Prostate gland (tissue), 2 donors: Measurements from ENCODE around the gene MEIS2. TPM values are rescaled to one million over a fixed set of nuclear protein-coding genes. Genes with fewer than 3 reads are reported as not detected.

ENCODE experiments used
- DNase-seq: peaks from one replicate; pipeline ENCODE4 v3.0.0-alpha.2; 2019; ENCODE audit warnings: low spot score
- H3K27ac ChIP-seq, 2 donors: fragments of 200-600 bp; sonication (generic); 2 replicates each; pipeline ENCODE4 v1.5.1; 2017 to 2019
- H3K27me3 ChIP-seq: fragments of 200-600 bp; sonication (generic); replicated peaks from 2 replicates; pipeline ENCODE4 v1.5.1; 2019; ENCODE audit not compliant: insufficient read depth
- H3K36me3 ChIP-seq, 2 donors: fragments of 200-600 bp; sonication (generic); 1 replicate in 1 of 2; 2 replicates in 1 of 2; pipeline versions ENCODE4 v1.5.1 to v1.8.1; 2017 to 2019
- H3K4me1 ChIP-seq: fragments of 200-600 bp; sonication (generic); replicated peaks from 2 replicates; pipeline ENCODE4 v1.5.1; 2019
- H3K4me3 ChIP-seq, 2 donors: fragments of 200-600 bp; sonication (generic); 2 replicates each; pipeline ENCODE4 v1.5.1; 2017 to 2019
- H3K9me3 ChIP-seq: fragments of 200-600 bp; sonication (generic); 2 replicates; pipeline ENCODE4 v1.5.1; 2017
- CTCF ChIP-seq, 4 experiments: fragments of 200-600 bp in 2 of 4; fragments of 450-650 bp in 2 of 4; sonication (generic) in 2 of 4; IDR thresholded peaks; 1 replicate in 3 of 4; 2 replicates in 1 of 4; pipeline ENCODE4 v1.5.1; 2016 to 2019; ENCODE audit warnings: antibody characterized with exemption in 4 of 4, mild to moderate bottlenecking in 2 of 4, moderate library complexity in 2 of 4
- POLR2A ChIP-seq: fragments of 450-650 bp; IDR thresholded peaks from one replicate; pipeline ENCODE4 v1.6.1; 2016; ENCODE audit warnings: antibody characterized with exemption, mild to moderate bottlenecking
- POLR2AphosphoS5 ChIP-seq: sonication (generic); formaldehyde crosslinking; IDR thresholded peaks from one replicate; pipeline ENCODE4 v1.6.1; 2017; ENCODE audit warnings: antibody characterized with exemption
- WGBS: methylation state at CpG from one replicate; pipeline ENCODE4 v1.1.5; 2018; 5-methylcytosine and 5-hydroxymethylcytosine counted together
- intact Hi-C: fragments of 100-400 bp; cut with DNase I; formaldehyde crosslinking; loops from one replicate; pipeline ENCODE4 v1.14.2; 2022
- total RNA-seq, 2 donors: library from RNA; depleted of rRNA; stranded (reverse); fragments of >200 nt; gene quantifications; one replicate each; pipeline ENCODE4 v1.1.0, GENCODE V29; 2016

The MEIS2 gene
- total RNA-seq, 2 donors from 2014 or later = 53.4 to 73.2 TPM

- H3K36me3 ChIP-seq = no peaks in the 10 kb centered on the region
- intact Hi-C loops = loop anchor here (10.0 kb wide), 4 partner anchors 502 to 1802 kb away; no protein-coding TSS in a partner anchor
- peak overlapping the region; percentile 87 to 92 for H3K27ac ChIP-seq
- H3K27me3 ChIP-seq = no peaks in the 10 kb centered on the region
- DNase-seq = no peak
- 7% methylated on average over 25 of the region's 25 CpGs for WGBS
- no peaks in the 10 kb centered on the region for H3K9me3 ChIP-seq
- no peak for TF ChIP-seq CTCF (IDR thresholded peaks at IDR 0.05)
- peak; percentile 14 for TF ChIP-seq POLR2AphosphoS5
- TF ChIP-seq POLR2A = no peak
- H3K4me3 ChIP-seq = peak overlapping the region; percentile 15 to 27
- H3K4me1 ChIP-seq = no peaks in the 10 kb centered on the region
Measured at GRCh38 chr15:37107071-37107743, 6.9 kb upstream of the MEIS2 start.

- 2% methylated on average over 23 of the region's 23 CpGs for WGBS
- TF ChIP-seq POLR2AphosphoS5 (no peak), CTCF (IDR thresholded peaks at IDR 0.05) (peak in 2 of 4 experiments; percentile 13 to 18)
- intact Hi-C loops = loop anchor here (10.0 kb wide), 4 partner anchors 502 to 1802 kb away; no protein-coding TSS in a partner anchor
- no peaks in the 10 kb centered on the region for H3K27me3 ChIP-seq
- peak overlapping the region; percentile 15 to 27 for H3K4me3 ChIP-seq
- H3K36me3 ChIP-seq = no peaks in the 10 kb centered on the region
- H3K9me3 ChIP-seq = no peaks in the 10 kb centered on the region
- no peak for DNase-seq
- H3K27ac ChIP-seq = peak overlapping the region; percentile 87 to 92
- H3K4me1 ChIP-seq = no peaks in the 10 kb centered on the region
Measured at GRCh38 chr15:37106490-37107001, 6.2 kb upstream of the MEIS2 start.

GRCh38 chr15:37105889-37106288 lies 5.5 kb upstream of the MEIS2 start:
- H3K4me1 ChIP-seq = no peaks in the 10 kb centered on the region
- H3K27me3 ChIP-seq = no peaks in the 10 kb centered on the region
- WGBS = 12% methylated on average over 5 of the region's 5 CpGs
- intact Hi-C loops = loop anchor here (10.0 kb wide), 4 partner anchors 501 to 1801 kb away; no protein-coding TSS in a partner anchor
- no peaks in the 10 kb centered on the region for H3K9me3 ChIP-seq
- no peak for DNase-seq
- peak overlapping the region; percentile 87 to 92 for H3K27ac ChIP-seq
- TF ChIP-seq CTCF (IDR thresholded peaks at IDR 0.05) (no peak), POLR2AphosphoS5 (no peak)
- peak overlapping the region in 1 of 2 donors; percentile 11 for H3K4me3 ChIP-seq
- no peaks in the 10 kb centered on the region for H3K36me3 ChIP-seq

GRCh38 chr15:37105029-37105428 lies 4.7 kb upstream of the MEIS2 start:
- intact Hi-C loops = loop anchor here (10.0 kb wide), 4 partner anchors 500 to 1800 kb away; no protein-coding TSS in a partner anchor
- 25% methylated on average over 2 of the region's 2 CpGs for WGBS
- H3K9me3 ChIP-seq = no peaks in the 10 kb centered on the region
- TF ChIP-seq POLR2AphosphoS5 = no peak
- no peak for TF ChIP-seq POLR2A
- TF ChIP-seq CTCF (IDR thresholded peaks at IDR 0.05) = no peak
- H3K27me3 ChIP-seq = no peaks in the 10 kb centered on the region
- peak overlapping the region in 1 of 2 donors; percentile 65 for H3K4me3 ChIP-seq
- no peaks in the 10 kb centered on the region for H3K36me3 ChIP-seq
- H3K4me1 ChIP-seq = no peaks in the 10 kb centered on the region
- peak overlapping the region; percentile 87 to 92 for H3K27ac ChIP-seq
- no peak for DNase-seq
